A549 (cell line): ENCODE measurements around the gene SELPLG. TPM values are rescaled to one million over a fixed set of nuclear protein-coding genes. Genes with fewer than 3 reads are reported as not detected.

Experiments used
- ATAC-seq, 2 experiments: fragments of 200-7000 bp in 1 of 2; fragments of >200 bp in 1 of 2; cut with Nextera tagmentation in 1 of 2; cut with Tn5 transposase in 1 of 2; 3 replicates each; pipeline versions ENCODE4 v1.8.0 to v1.9.1; 2018 to 2020; ENCODE audit warnings: mild to moderate bottlenecking in 1 of 2, moderate library complexity in 1 of 2
- CTCF ChIA-PET: fragments of 300-600 bp; sonication (Branson Sonifier 250); formaldehyde crosslinking; extraction: SDS; loops from one replicate; lab custom pipeline; 2021; ENCODE audit warnings: antibody characterized with exemption, inconsistent platforms; lab: Yijun Ruan, JAX
- POLR2A ChIA-PET: fragments of 350-600 bp; formaldehyde crosslinking; extraction: SDS; loops from one replicate; lab custom pipeline; 2021; ENCODE audit warnings: antibody characterized with exemption, inconsistent platforms; lab: Yijun Ruan, JAX
- DNase-seq, 2 experiments: peaks; one replicate each; pipeline versions ENCODE4 v3.0.0 to v3.0.0-alpha.2; 2011 to 2016; ENCODE audit warnings: low read depth in 1 of 2, low spot score in 1 of 2
- FAIRE-seq: peaks from 2 replicates; lab custom pipeline; 2011; peaks lifted over from hg19 to GRCh38; lab: Jason Lieb, UNC
- H3K27ac ChIP-seq, 2 experiments: fragments of >200 bp; sonication (Bioruptor Twin); formaldehyde crosslinking; 3 replicates each; pipeline ENCODE4 v1.5.1; 2016 to 2017
- H3K4me1 ChIP-seq: fragments of >200 bp; sonication (Bioruptor Twin); formaldehyde crosslinking; 3 replicates; pipeline ENCODE4 v1.6.1; 2016
- H3K4me2 ChIP-seq: fragments of >200 bp; sonication (Bioruptor Twin); formaldehyde crosslinking; 3 replicates; pipeline ENCODE4 v1.6.1; 2016
- H3K4me3 ChIP-seq: fragments of >200 bp; sonication (Bioruptor Twin); formaldehyde crosslinking; 3 replicates; pipeline ENCODE4 v1.5.1; 2016
- H3K9me3 ChIP-seq: fragments of >200 bp; sonication (Bioruptor Twin); formaldehyde crosslinking; 3 replicates; pipeline ENCODE4 v1.6.1; 2016
- CBX2 ChIP-seq: fragments of 200-600 bp; sonication (generic); IDR thresholded peaks from 2 replicates; pipeline ENCODE4 v1.6.1; 2016; ENCODE audit warnings: low read depth, mild to moderate bottlenecking, borderline replicate concordance
- CEBPB ChIP-seq, 2 experiments: fragments of >200 bp in 1 of 2; sonication (Bioruptor Twin) in 1 of 2; formaldehyde crosslinking in 1 of 2; IDR thresholded peaks; 2 replicates each; pipeline ENCODE4 v1.6.1; 2012 to 2016
- CHD4 ChIP-seq: fragments of 200-600 bp; sonication (generic); IDR thresholded peaks from 2 replicates; pipeline ENCODE4 v1.6.1; 2016; ENCODE audit warnings: antibody characterized with exemption, mild to moderate bottlenecking, borderline replicate concordance
- EHF ChIP-seq: fragments of 250-450 bp; sonication (Bioruptor Pico); IDR thresholded peaks from 2 replicates; pipeline ENCODE4 v1.5.0; 2020; ENCODE audit warnings: mild to moderate bottlenecking
- EHMT2 ChIP-seq: fragments of 200-600 bp; sonication (generic); IDR thresholded peaks from 2 replicates; pipeline ENCODE4 v1.6.1; 2016; ENCODE audit warnings: antibody characterized with exemption, low read depth, mild to moderate bottlenecking, moderate library complexity
- ELK1 ChIP-seq: fragments of 150-350 bp; IDR thresholded peaks from 2 replicates; pipeline ENCODE4 v1.6.1; 2014; ENCODE audit warnings: low read depth, mild to moderate bottlenecking, low read length
- EP300 ChIP-seq, 2 experiments: fragments of >200 bp; sonication (Bioruptor Twin); formaldehyde crosslinking; IDR thresholded peaks; 2 replicates in 1 of 2; 3 replicates in 1 of 2; pipeline ENCODE4 v1.6.1; 2016 to 2017
- FOSL2 ChIP-seq, 2 experiments: fragments of 450-650 bp in 1 of 2; fragments of >200 bp in 1 of 2; sonication (Bioruptor Twin) in 1 of 2; formaldehyde crosslinking; IDR thresholded peaks; 2 replicates each; pipeline versions ENCODE4 v1.5.0 to v1.6.1; 2016 to 2020; ENCODE audit warnings: mild to moderate bottlenecking in 1 of 2, moderate library complexity in 1 of 2
- GATA3 ChIP-seq: IDR thresholded peaks from 2 replicates; pipeline ENCODE4 v1.6.1; 2012; ENCODE audit warnings: borderline replicate concordance
- HOXA7 ChIP-seq: fragments of 250-450 bp; sonication (Bioruptor Pico); IDR thresholded peaks from 2 replicates; pipeline ENCODE4 v1.5.0; 2020; ENCODE audit warnings: mild to moderate bottlenecking, moderate library complexity
- JUNB ChIP-seq: fragments of >200 bp; sonication (Bioruptor Twin); formaldehyde crosslinking; IDR thresholded peaks from 2 replicates; pipeline ENCODE4 v1.6.1; 2016
- KDM1A ChIP-seq: fragments of 200-600 bp; sonication (generic); IDR thresholded peaks from 2 replicates; pipeline ENCODE4 v1.6.1; 2016; ENCODE audit warnings: low read depth, mild to moderate bottlenecking
- MYC ChIP-seq: IDR thresholded peaks from 2 replicates; pipeline ENCODE4 v1.6.1; 2012; ENCODE audit warnings: mild to moderate bottlenecking, inconsistent platforms, low read length, improper control_type of control experiment, borderline replicate concordance
- NPAS2 ChIP-seq: fragments of 250-450 bp; sonication (Bioruptor Pico); IDR thresholded peaks from 2 replicates; pipeline ENCODE4 v1.8.0; 2022; ENCODE audit warnings: mild to moderate bottlenecking, moderate library complexity, borderline replicate concordance
- POLR2A ChIP-seq: IDR thresholded peaks from 2 replicates; pipeline ENCODE4 v1.6.1; 2012; ENCODE audit warnings: mild to moderate bottlenecking, low read length
- SMC3 ChIP-seq: fragments of >200 bp; sonication (Bioruptor Twin); formaldehyde crosslinking; IDR thresholded peaks from 3 replicates; pipeline ENCODE4 v1.6.1; 2018; ENCODE audit warnings: inconsistent platforms
- TP53 ChIP-seq: fragments of 250-450 bp; sonication (Bioruptor Pico); IDR thresholded peaks from 2 replicates; pipeline ENCODE4 v1.5.0; 2021; ENCODE audit warnings: mild to moderate bottlenecking, moderate library complexity
- ZFP36 ChIP-seq: fragments of 450-650 bp; IDR thresholded peaks from 2 replicates; pipeline ENCODE4 v1.6.1; 2014; ENCODE audit warnings: borderline replicate concordance; ENCODE audit not compliant: partially characterized antibody
- WGBS: methylation state at CpG from one replicate; pipeline ENCODE4 v1.1.6; 2017; ENCODE audit errors: missing lambda C conversion rate; 5-methylcytosine and 5-hydroxymethylcytosine counted together
- polyA plus RNA-seq, 4 experiments: library from polyadenylated mRNA; depleted of rRNA in 3 of 4; stranded (reverse); fragments of >200 nt; fragmentation: RNase III in 1 of 4; extraction: RNeasy Plus Mini Kit Qiagen cat#74134 plus additional on column Dnase treatment in 1 of 4; gene quantifications; 2 replicates in 3 of 4; 3 replicates in 1 of 4; pipeline ENCODE4 v1.2.3, GENCODE V29; 2011 to 2017
- TF ChIP-seq, protein P1 (sequence below): fragments of >200 bp; sonication (Bioruptor Twin); formaldehyde crosslinking; IDR thresholded peaks from 3 replicates; pipeline ENCODE4 v1.5.1; 2016
- TF ChIP-seq, protein P2 (sequence below): fragments of 200-600 bp; sonication (generic); IDR thresholded peaks from 2 replicates; pipeline ENCODE4 v1.6.1; 2016; ENCODE audit warnings: antibody characterized with exemption, mild to moderate bottlenecking, moderate library complexity

SELPLG gene
- polyA plus RNA-seq, 2 of the 4 experiments (the other 2 are of a cell fraction): 0.17 to 0.67 TPM

- no peak for TF ChIP-seq GATA3
- no peak for TF ChIP-seq EP300 (IDR thresholded peaks at IDR 0.05)
- no peak for TF ChIP-seq HOXA7 (CRISPR knock-in tag)
- no peak for TF ChIP-seq EHF (CRISPR knock-in tag)
- no peak for TF ChIP-seq CBX2
- no peak for TF ChIP-seq CEBPB (IDR thresholded peaks at IDR 0.05)
- TF ChIP-seq, protein P1, sequence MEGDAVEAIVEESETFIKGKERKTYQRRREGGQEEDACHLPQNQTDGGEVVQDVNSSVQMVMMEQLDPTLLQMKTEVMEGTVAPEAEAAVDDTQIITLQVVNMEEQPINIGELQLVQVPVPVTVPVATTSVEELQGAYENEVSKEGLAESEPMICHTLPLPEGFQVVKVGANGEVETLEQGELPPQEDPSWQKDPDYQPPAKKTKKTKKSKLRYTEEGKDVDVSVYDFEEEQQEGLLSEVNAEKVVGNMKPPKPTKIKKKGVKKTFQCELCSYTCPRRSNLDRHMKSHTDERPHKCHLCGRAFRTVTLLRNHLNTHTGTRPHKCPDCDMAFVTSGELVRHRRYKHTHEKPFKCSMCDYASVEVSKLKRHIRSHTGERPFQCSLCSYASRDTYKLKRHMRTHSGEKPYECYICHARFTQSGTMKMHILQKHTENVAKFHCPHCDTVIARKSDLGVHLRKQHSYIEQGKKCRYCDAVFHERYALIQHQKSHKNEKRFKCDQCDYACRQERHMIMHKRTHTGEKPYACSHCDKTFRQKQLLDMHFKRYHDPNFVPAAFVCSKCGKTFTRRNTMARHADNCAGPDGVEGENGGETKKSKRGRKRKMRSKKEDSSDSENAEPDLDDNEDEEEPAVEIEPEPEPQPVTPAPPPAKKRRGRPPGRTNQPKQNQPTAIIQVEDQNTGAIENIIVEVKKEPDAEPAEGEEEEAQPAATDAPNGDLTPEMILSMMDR: no peak
- no peak for TF ChIP-seq ELK1
- no peak for TF ChIP-seq POLR2A
- no peak for TF ChIP-seq ZFP36
- TF ChIP-seq KDM1A: no peak
- TF ChIP-seq SMC3: no peak
- TF ChIP-seq TP53 (CRISPR knock-in tag): no peak
- no peak for TF ChIP-seq EHMT2
- no peak for TF ChIP-seq JUNB
- no peak for TF ChIP-seq NPAS2 (CRISPR knock-in tag)
- TF ChIP-seq, protein P2, sequence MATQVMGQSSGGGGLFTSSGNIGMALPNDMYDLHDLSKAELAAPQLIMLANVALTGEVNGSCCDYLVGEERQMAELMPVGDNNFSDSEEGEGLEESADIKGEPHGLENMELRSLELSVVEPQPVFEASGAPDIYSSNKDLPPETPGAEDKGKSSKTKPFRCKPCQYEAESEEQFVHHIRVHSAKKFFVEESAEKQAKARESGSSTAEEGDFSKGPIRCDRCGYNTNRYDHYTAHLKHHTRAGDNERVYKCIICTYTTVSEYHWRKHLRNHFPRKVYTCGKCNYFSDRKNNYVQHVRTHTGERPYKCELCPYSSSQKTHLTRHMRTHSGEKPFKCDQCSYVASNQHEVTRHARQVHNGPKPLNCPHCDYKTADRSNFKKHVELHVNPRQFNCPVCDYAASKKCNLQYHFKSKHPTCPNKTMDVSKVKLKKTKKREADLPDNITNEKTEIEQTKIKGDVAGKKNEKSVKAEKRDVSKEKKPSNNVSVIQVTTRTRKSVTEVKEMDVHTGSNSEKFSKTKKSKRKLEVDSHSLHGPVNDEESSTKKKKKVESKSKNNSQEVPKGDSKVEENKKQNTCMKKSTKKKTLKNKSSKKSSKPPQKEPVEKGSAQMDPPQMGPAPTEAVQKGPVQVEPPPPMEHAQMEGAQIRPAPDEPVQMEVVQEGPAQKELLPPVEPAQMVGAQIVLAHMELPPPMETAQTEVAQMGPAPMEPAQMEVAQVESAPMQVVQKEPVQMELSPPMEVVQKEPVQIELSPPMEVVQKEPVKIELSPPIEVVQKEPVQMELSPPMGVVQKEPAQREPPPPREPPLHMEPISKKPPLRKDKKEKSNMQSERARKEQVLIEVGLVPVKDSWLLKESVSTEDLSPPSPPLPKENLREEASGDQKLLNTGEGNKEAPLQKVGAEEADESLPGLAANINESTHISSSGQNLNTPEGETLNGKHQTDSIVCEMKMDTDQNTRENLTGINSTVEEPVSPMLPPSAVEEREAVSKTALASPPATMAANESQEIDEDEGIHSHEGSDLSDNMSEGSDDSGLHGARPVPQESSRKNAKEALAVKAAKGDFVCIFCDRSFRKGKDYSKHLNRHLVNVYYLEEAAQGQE: no peak
- no peak for TF ChIP-seq CHD4
- no peak for TF ChIP-seq FOSL2 (IDR thresholded peaks at IDR 0.05)
- TF ChIP-seq FOSL2 (CRISPR knock-in tag; IDR thresholded peaks at IDR 0.05): no peak
- TF ChIP-seq MYC: no peak
- H3K4me2 ChIP-seq: no peak overlapping the region
- CTCF ChIA-PET: interaction anchor here (1.4 to 3.4 kb wide), 4 partner anchors 11 to 223 kb away, joined by 4 to 17 read pairs (median 8); no protein-coding TSS in a partner anchor
- POLR2A ChIA-PET: no interaction called here
- H3K4me3 ChIP-seq: no peak overlapping the region
- WGBS: 79% methylated on average over 21 of the region's 33 CpGs
- FAIRE-seq: no peak
- no peak for DNase-seq
- ATAC-seq: no peak
- no peaks in the 10 kb centered on the region for H3K4me1 ChIP-seq
- H3K9me3 ChIP-seq: no peaks in the 10 kb centered on the region
- H3K27ac ChIP-seq: no peak overlapping the region
Observed at GRCh38 chr12:108581311-108582227, 52.1 kb downstream of the SELPLG start.
